HG02588 (cell line): Measurements from ENCODE around the gene CHMP4B.
A peak's percentile ranks its signal among the peaks of the same experiment; 100 is the strongest.

Experiments
- ATAC-seq: cut with Tn5 transposase; IDR thresholded peaks from one replicate; pipeline ENCODE4 v1.9.1; 2021; ENCODE audit warnings: mild to moderate bottlenecking, moderate library complexity; ENCODE audit not compliant: unreplicated experiment

The CHMP4B gene, protein sequence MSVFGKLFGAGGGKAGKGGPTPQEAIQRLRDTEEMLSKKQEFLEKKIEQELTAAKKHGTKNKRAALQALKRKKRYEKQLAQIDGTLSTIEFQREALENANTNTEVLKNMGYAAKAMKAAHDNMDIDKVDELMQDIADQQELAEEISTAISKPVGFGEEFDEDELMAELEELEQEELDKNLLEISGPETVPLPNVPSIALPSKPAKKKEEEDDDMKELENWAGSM

DNA sequence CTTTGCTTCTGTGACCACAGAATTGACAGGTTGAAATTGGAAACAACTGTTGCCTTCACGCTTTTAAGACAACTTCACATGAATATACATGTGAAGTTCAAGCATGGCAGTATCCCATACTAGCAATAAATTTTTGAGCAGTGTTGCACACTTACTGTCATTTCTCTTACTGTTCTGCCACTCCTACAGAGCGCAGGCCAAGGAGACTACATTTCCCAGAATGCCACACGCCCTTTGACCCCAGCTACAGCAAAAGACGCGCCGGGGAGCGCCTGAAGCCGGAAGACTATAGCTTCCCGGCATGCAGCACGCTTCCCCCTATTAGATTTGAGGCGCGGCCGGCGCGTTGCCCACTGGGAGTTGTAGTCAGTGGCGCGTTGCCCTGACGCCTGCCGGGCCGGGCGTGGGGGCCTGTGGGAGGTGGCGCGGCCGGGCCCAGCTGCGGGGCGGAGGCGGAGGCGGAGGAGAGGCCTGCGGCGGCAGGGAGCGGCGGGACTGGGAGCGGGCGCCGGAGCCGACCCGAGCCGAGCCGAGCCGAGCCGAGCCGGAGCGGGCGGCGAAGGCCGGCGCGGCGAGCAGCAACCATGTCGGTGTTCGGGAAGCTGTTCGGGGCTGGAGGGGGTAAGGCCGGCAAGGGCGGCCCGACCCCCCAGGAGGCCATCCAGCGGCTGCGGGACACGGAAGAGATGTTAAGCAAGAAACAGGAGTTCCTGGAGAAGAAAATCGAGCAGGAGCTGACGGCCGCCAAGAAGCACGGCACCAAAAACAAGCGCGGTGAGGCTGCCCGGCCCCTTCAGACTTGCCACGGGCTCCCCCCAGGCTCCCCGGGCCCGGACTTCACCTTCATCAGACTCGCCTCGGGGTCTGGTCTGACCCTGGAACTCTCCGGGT, at the start of gene CHMP4B:
Gene CHMP4B (plus strand): TSS at position 464 of the 891 bp plus-strand sequence. CDS start 121 bp downstream, at position 585.
- peak; percentile 95 for ATAC-seq

DNA sequence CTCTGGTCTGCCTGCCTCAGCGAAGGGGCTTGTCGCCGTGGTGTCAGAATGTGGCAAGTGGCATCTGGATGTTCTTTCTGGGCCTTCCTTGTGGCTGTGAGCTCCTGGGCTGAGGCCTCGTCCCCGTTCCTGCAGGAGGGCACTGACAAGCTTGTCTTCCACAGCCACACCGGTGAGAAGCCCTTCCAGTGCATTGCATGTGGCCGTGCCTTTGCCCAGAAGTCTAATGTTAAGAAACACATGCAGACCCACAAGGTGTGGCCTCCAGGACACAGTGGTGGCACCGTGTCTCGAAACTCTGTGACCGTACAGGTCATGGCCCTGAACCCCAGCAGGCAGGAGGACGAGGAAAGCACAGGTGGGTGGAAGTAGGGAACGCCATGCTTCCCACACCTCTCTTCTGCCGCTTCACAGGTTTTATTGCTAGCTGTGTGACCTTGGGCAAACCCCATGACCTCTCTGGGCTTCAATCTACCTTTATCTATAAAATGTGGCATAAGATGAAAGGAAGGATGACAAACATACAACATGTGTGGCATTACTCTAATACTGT, 49.4 kb upstream of the CHMP4B start:
- no peak for ATAC-seq

DNA sequence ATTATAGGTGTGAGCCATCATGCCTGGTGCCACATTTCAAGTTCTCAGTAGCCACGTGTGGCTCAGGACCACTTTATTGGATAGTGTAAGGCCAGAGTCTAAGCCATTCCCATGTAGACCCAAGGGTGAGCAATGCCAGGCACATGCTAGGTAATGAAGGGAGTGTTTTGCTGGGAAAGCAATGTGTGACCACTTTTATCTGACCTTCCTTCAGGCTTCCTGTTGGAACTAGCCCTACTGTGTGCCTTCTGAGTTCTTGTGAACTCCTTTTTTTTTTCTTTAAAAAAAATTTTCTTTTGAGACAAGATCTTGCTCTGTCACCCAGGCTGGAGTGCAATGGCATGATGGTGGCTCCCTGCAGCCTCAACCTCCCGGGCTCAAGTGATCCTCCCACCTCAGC, 46.0 kb upstream of the CHMP4B start:
- no peak for ATAC-seq

DNA sequence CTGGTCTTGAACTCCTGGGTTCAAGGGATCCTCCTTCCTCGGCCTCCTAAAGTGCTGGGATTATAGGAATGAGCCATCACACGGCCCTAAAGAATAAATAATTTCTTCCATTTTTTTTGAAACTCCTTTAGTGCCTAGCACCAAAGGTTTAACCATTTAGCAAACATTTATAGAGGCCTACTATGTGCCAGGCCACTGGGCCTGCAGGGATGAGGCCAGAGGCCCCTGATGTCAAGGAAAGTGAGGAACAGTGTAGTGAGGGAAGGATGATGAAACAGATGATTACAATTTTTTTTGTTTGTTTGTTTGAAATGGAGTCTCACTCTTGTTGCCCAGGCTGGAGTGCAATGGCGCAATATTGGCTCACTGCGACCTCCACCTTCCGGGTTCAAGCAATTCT, 45.6 kb upstream of the CHMP4B start:
- ATAC-seq, result no peak

DNA sequence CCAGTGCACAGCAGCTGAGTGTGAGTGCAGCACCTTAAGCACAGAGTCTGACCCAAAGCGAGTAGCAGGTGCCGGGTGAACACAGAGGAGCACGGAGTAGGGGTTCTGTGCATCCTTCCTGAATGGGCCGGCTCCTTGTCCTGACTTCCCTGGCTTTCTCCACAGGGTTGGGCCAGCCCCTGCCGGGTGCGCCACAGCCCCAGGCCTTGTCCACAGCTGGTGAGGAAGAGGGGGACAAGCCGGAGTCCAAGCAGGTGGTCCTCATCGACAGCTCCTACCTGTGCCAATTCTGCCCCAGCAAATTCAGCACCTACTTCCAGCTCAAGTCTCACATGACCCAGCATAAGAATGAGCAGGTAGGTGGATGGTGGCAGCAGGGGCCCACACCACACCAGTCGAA, 44.5 kb upstream of the CHMP4B start:
- no peak for ATAC-seq

DNA sequence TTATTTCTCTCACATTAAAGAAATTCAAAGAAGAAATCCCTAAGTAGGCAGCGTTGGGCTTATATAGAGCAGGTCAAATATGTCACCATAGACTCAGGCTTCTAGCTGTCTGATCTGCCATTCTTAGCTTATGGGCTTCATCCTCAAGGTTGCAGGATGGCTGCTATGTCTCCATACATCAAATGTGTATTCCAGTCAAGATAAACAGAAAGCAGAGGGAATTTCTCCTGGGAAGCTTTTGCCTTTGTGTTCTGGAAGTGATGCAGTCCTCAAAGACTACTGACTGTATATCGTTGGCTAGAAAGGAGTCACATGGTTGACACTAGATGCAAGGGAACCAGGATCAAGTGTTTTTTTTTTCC, 43.4 kb upstream of the CHMP4B start:
- no peak for ATAC-seq

DNA sequence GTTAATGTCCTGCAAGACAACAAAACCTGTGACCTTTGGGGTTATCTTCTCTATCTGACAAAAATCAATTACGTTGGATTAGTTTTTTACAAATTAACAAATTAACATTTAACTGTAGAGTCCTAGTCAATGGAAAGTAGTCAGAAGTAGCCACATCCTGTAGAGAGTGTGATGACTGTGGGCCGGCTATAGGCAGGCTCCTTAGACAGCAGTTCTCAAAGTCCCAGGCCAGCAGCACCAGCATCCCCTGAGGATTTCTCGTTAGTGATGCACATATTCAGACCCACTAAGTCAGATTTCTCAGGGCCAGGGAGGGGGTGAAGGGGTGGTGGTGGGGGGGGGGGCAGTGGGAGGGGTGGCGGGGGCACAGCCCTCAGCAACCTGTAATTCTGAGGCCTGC, 42.1 kb upstream of the CHMP4B start:
- ATAC-seq, result no peak

DNA sequence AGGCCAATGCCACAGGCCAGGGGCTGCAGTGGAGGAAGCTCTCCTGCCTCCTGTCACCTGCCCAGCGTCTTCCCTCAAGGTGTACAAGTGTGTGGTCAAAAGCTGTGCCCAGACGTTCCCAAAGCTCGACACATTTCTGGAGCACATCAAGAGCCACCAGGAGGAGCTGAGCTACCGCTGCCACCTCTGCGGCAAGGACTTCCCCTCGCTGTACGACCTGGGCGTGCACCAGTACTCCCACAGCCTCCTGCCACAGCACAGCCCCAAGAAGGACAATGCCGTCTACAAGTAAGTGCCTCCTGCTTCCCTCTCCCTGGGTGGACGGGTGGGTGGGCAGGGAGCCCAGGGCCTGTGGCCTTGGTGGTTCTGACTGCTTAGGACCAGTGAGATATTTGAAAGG, 41.1 kb upstream of the CHMP4B start:
- no peak for ATAC-seq

DNA sequence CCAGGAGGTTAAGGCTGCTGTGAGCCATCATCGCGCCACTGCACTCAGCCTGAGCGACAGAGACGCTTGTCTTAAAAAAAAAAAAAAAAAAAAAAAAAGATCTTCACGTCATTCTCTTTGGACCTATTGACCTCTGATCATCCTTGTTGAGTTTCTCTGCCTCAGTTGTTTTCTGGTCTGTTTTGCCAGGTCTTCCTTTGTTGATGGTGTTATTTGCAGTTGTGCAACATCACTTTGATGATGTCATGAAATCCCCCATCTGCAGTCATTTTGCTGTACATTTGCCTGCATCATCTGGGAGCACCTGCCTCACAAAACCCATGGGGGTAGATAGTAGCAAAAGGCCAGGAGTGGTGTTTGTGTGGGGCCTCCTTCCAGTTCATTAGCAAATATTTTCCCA, 39.2 kb upstream of the CHMP4B start:
- no peak for ATAC-seq

DNA sequence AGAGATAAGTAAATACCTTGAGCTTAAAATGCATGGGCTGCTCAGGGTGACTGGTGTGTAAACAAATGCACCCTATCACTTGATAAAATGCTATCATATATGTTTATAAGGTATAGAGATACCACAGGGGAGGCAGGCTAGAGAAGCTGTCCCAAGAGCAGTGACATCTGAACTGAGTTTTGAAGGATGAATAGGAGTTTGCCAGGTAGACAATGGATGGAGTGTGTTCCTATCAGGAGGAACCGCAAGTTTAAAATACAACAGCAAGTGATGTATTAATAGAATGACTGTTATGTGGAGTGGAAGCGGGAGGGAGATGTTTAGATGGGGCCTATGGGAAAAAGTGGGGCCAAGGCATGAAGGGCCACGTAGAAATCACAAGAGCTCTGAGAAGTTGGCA, 38.7 kb upstream of the CHMP4B start:
- no peak for ATAC-seq

DNA sequence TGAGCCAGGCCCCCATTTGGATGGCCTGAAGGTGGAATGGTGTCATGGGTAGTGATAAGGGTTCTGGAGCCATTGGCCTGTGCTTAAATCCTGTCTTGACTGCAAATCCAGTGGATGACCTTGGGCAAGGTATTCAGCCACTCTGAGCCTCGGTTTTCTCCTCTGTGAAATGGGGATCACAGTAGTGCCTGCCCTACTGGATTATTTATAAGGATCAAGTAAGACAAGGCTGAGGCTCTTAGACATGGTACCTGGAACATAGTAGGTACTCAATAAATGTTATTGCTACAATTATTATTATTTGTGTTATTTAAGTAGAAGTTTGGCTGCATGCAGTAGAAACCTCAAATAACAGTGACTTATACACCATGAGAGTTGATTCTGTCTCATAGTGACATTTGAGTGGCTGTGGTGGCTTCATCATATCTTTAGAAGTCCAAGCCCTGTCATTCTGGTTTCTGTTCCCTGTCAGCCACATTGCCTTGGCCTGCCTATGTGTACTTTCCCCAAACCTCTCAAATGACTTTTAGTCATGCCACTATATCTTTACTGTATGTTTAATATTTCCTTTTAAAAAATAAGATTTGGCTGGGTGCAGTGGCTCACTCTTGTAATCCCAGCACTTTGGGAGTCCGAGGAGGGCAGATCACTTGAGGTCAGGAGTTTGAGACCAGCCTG, 37.6 kb upstream of the CHMP4B start:
- peak; percentile 66 for ATAC-seq

DNA sequence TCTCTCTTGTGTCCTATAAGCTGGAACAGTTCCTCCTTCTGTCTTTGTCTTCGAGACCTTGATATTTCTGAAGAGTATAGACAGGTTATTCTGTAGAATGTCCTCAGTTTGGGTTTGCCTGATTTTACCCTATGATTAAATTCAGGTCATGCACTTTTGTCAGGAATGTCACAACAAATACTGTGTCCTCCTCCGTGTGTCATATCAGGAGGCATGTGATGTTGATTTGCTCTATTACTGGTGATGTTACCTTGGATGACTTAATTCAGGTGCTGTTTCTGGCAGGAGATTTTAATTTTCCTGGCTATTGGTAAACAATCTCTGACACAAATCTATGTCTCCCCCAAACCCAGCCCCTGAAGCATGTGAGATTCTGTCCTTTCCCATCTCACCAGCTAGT, 33.3 kb upstream of the CHMP4B start:
- no peak for ATAC-seq

DNA sequence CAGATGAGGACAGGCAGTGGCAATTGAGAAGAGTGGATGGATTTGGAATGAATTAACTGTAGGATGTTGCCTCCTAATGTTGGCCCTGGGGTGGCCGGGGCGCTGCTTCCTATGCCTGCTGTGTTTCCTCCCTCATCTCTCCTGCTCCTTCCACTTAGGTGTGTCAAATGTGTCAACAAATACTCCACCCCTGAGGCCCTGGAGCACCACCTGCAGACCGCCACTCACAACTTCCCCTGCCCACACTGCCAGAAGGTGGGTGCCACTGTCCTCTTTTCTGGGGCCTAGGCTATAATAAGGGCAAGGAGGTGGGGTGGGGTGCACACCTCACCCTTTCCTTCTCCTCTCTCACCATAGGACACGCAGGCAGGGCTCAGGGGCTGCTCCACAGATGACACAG, 30.0 kb upstream of the CHMP4B start:
- no peak for ATAC-seq

DNA sequence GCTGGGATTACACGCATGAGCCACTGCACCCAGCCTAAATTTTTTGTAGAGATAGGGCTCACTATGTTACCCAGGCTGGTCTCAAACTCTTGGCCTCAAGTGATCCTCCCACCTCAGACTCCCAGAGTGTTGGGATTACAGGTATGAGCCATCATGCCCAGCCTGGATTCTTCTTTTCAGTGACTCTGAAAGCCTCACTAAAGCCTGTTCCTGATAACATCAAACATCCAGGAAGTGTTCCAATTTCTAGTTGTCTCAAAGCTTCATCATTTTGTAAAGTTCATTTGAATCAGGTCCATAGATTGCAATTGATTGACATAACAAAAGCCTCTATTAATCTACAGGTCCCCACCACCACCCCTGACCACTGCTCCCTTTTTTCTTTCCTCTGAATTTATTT, 29.2 kb upstream of the CHMP4B start:
- no peak for ATAC-seq

DNA sequence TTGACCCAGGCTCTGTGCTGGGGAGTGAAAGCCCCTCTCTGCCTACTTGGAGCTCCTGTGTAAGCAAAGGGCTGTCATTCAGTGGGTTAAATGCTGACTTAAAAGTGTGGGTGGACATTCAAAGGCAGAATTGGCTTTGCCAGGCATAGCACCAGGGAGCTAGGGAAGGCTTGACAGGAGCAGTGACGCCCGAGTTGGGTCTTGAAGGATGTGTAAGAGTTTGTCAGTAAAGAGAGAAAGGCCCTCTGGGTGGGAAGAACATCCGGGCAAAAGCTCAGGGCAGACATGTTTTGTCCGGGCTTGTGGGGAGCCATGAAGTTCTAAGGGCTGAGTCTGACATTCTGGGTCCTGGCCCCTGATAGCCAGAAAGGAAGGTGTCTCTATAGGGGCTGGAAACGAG, 27.9 kb upstream of the CHMP4B start:
- no peak for ATAC-seq

DNA sequence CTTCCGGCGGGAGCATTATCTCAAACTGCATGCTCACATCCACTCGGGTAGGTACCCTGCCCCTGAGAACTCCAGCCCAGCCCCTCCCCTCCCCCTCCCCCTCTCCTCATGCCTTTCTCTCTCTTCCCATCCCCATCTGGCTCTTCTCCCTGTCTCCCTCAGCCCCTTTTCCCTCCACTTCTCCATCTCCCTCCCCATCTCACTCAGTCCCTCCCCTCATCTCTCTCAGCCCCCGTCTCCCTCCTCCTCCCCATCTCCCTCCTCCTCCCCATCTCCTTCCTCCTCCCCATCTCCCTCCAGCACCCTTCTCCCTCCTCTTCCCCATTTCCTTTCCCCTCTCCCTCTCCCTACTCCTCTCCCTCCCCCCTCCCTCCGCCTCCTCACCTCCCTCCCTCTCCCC, 27.3 kb upstream of the CHMP4B start:
- no peak for ATAC-seq

DNA sequence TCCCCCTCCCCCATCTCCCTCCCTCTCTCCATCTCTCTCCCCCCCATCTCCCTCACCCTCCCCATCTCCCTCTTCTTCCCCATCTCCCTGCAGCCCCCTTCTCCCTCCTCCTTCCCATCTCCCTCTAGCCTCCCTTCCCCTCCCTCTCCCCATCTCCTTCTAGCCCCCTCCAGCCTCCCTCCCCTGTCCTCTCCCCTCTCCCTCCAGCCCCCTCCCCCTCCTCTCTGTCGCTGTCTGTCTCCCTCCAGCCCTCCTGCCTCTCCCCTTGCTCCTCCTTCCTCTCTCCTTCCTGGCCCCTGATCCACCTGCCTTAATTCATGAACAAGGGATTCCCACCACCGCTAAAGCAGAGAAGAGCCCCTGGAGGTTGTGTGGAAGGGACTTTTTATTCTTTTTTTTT, 26.9 kb upstream of the CHMP4B start:
- no peak for ATAC-seq

DNA sequence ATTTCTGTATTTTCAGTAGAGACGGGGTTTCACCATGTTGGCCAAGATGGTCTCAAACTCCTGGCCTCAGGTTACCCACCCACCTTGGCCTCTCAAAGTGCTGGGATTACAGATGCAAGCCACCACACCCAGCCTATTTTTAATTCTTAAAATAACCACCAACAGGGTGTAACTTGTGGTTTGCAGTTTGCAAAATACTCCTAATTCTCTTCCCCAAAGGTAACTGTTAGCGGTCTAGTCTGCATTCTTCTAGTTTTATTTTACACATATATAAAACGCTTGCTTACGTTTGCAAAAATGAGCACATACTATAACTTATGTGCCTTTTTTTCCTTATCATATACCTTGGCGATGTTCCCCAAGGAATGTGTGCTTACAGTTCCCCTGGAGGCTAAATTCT, 25.6 kb upstream of the CHMP4B start:
- ATAC-seq, result no peak

DNA sequence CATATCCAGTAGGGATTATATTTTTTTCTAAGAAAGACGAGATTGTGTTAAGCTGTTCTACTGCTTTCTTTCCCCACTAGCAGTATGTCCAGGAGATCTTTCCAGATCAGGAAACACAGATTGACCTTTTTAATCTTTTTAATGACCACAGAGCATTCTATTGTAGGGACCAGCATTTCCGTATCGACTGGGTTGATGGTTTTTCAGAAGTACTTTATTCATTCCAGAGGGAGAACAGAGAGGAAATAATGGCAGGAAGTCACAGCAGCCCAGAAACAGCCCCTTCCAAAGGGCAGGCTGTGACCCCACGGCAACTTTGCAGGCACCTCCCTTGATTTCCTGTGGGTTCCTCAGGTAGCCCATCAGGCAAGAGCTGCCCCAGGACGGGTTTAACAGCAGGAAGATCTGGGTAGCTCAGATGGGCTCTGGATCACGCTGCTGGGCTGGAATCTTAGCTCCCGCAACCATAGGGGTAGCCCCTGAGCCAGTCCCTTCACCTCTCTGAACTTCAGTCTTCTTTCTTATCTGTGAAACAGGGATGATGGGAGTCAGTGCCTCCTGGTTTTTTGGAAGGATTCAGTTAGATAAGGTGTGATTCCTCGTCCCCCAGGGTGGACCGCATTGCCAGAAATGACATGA, 23.8 kb upstream of the CHMP4B start:
- no peak for ATAC-seq

DNA sequence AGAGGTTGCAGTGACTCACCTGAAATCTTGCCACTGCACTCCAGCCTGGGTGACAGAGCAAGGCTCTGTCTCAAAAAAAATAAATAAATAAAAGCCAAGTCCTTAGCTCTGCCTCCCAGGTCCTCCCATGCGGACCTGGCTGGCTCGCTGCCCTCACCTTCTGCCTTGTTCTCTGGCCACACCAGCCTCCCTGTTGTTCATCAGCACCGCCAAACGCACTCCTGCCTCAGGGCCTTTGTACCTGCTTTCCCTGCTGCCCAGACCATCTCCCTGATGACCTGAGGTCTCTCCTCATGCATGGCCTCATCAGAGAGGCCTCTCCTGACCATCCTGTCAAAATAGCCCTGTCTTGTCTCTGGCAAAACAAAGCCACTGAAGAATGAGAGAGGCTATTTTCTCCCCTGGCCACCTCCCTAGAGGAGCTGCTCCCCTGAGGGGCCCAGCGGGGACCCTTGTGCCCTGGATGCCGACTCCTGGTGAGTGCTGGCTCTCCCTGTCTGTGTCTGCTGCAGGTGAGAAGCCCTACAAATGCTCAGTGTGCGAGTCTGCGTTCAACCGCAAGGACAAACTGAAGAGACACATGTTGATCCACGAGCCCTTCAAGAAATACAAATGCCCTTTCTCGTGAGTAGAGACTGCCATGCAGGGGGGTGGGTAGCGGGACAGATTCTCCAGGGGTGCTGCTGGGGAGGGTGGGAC, 22.6 kb upstream of the CHMP4B start:
- no peak for ATAC-seq
